HG03025 (cell line): ENCODE results near the gene CDH23.

Experiments
- ATAC-seq: cut with Tn5 transposase; IDR thresholded peaks from one replicate; pipeline ENCODE4 v1.9.1; 2021; ENCODE audit warnings: mild to moderate bottlenecking, moderate library complexity; ENCODE audit not compliant: unreplicated experiment, low FRiP score

Gene CDH23

GRCh38 chr10:71550628-71551027, 153.9 kb downstream of the CDH23 start:
- no peak for ATAC-seq

GRCh38 chr10:71551970-71552369, 155.2 kb downstream of the CDH23 start:
- no peak for ATAC-seq

- no peak for ATAC-seq
These were observed 156.7 kb downstream of the CDH23 start for GRCh38 chr10:71553432-71553831.

GRCh38 chr10:71554671-71555070, 158.0 kb downstream of the CDH23 start:
- no peak for ATAC-seq

- no peak for ATAC-seq
These were observed 158.5 kb downstream of the CDH23 start for GRCh38 chr10:71555087-71555723.

- ATAC-seq, result no peak
These were observed 159.0 kb downstream of the CDH23 start for GRCh38 chr10:71555724-71556119.

GRCh38 chr10:71558991-71559390, 162.3 kb downstream of the CDH23 start:
- ATAC-seq, result no peak

GRCh38 chr10:71561003-71561574, 164.4 kb downstream of the CDH23 start:
- no peak for ATAC-seq

GRCh38 chr10:71562181-71562580, 165.5 kb downstream of the CDH23 start:
- ATAC-seq, result no peak

GRCh38 chr10:71562904-71563303, 166.2 kb downstream of the CDH23 start:
- no peak for ATAC-seq

GRCh38 chr10:71564194-71564820, 167.6 kb downstream of the CDH23 start:
- no peak for ATAC-seq

- ATAC-seq, result no peak
These were observed 168.7 kb downstream of the CDH23 start for GRCh38 chr10:71565284-71566000.

- no peak for ATAC-seq
These were observed 170.3 kb downstream of the CDH23 start for GRCh38 chr10:71567006-71567405.

GRCh38 chr10:71568896-71569492, 172.3 kb downstream of the CDH23 start:
- no peak for ATAC-seq

- no peak for ATAC-seq
These were observed 173.3 kb downstream of the CDH23 start for GRCh38 chr10:71569775-71570588.

- no peak for ATAC-seq
These were observed 174.9 kb downstream of the CDH23 start for GRCh38 chr10:71571460-71572175.

- no peak for ATAC-seq
These were observed 176.2 kb downstream of the CDH23 start for GRCh38 chr10:71572962-71573361.

- ATAC-seq, result no peak
These were observed 177.1 kb downstream of the CDH23 start for GRCh38 chr10:71573562-71574518.
